K562 (cell line): Measurements from ENCODE around the gene SELPLG. TPM values are rescaled to one million over a fixed set of nuclear protein-coding genes. Genes with fewer than 3 reads are reported as not detected.
A peak's percentile ranks its signal among the peaks of the same experiment; 100 is the strongest.

ENCODE experiments used
- CREB1 ChIP-seq, 2 experiments: sonication (generic) in 1 of 2; formaldehyde crosslinking in 1 of 2; IDR thresholded peaks; 2 replicates each; pipeline versions ENCODE4 v1.6.1 to v1.8.0; 2012 to 2022; ENCODE audit warnings: inconsistent platforms in 1 of 2, mild to moderate bottlenecking in 1 of 2, missing genetic modification reagents in 1 of 2, moderate library complexity in 1 of 2
- GMEB1 ChIP-seq: fragments of 250-450 bp; sonication (Bioruptor Pico); IDR thresholded peaks from 2 replicates; pipeline ENCODE4 v1.4.0; 2020; ENCODE audit warnings: mild to moderate bottlenecking
- HMGXB4 ChIP-seq: sonication (generic); formaldehyde crosslinking; IDR thresholded peaks from 2 replicates; pipeline ENCODE4 v1.8.1; 2023; ENCODE audit warnings: mild to moderate bottlenecking, missing genetic modification reagents
- KLF6 ChIP-seq: fragments of 250-450 bp; sonication (Bioruptor Pico); IDR thresholded peaks from 2 replicates; pipeline ENCODE4 v1.4.0; 2020; ENCODE audit warnings: mild to moderate bottlenecking, moderate library complexity, borderline replicate concordance
- MTA2 ChIP-seq: fragments of 450-650 bp; IDR thresholded peaks from 2 replicates; pipeline ENCODE4 v1.6.1; 2016; ENCODE audit warnings: low read depth
- POLR2H ChIP-seq: IDR thresholded peaks from 2 replicates; pipeline ENCODE4 v1.6.1; 2016; ENCODE audit warnings: missing genetic modification characterization, low read depth, mild to moderate bottlenecking, control low read depth, missing compliant biosample characterization, moderate library complexity
- PYGO2 ChIP-seq: fragments of 450-650 bp; IDR thresholded peaks from 2 replicates; pipeline ENCODE4 v1.6.1; 2016; ENCODE audit warnings: mild to moderate bottlenecking, missing genetic modification characterization, moderate library complexity, missing compliant biosample characterization
- STAT6 ChIP-seq: sonication (generic); formaldehyde crosslinking; IDR thresholded peaks from 2 replicates; pipeline ENCODE4 v1.8.1; 2023; ENCODE audit warnings: mild to moderate bottlenecking, missing genetic modification reagents
- TEAD1 ChIP-seq, 2 experiments: fragments of 450-650 bp in 1 of 2; sonication (generic) in 1 of 2; formaldehyde crosslinking; IDR thresholded peaks; 2 replicates each; pipeline versions ENCODE4 v1.4.0 to v1.8.0; 2020 to 2022; ENCODE audit warnings: mild to moderate bottlenecking in 2 of 2, missing genetic modification reagents in 1 of 2
- TEAD4 ChIP-seq, 2 experiments: sonication (generic) in 1 of 2; formaldehyde crosslinking in 1 of 2; IDR thresholded peaks; 2 replicates each; pipeline versions ENCODE4 v1.6.1 to v1.8.0; 2012 to 2022; ENCODE audit warnings: borderline replicate concordance in 1 of 2, inconsistent platforms in 1 of 2, low read length in 1 of 2, mild to moderate bottlenecking in 1 of 2, missing genetic modification reagents in 1 of 2
- TSHZ1 ChIP-seq: fragments of 250-450 bp; sonication (Bioruptor Pico); IDR thresholded peaks from 2 replicates; pipeline ENCODE4 v1.4.0; 2020; ENCODE audit warnings: mild to moderate bottlenecking, moderate library complexity
- ZNF12 ChIP-seq: sonication (generic); formaldehyde crosslinking; IDR thresholded peaks from 2 replicates; pipeline ENCODE4 v1.4.0; 2020; ENCODE audit warnings: mild to moderate bottlenecking, missing genetic modification reagents
- ZNF143 ChIP-seq: sonication (generic); formaldehyde crosslinking; IDR thresholded peaks from 2 replicates; pipeline ENCODE4 v1.9.0; 2022; ENCODE audit warnings: mild to moderate bottlenecking, missing genetic modification reagents
- ZNF445 ChIP-seq: fragments of 250-450 bp; sonication (Bioruptor Pico); IDR thresholded peaks from 2 replicates; pipeline ENCODE4 v1.4.0; 2020; ENCODE audit warnings: low read depth, mild to moderate bottlenecking, moderate library complexity
- polyA plus RNA-seq, 8 experiments: library from polyadenylated mRNA; depleted of rRNA in 4 of 8; stranded (reverse) in 5 of 8; unstranded in 3 of 8; fragments of >200 nt; fragmentation: Nextera tagmentation in 2 of 8; fragmentation: Illumina TruSeq in 1 of 8; extraction: Ambion mirVana in 2 of 8; extraction: Trizol in 1 of 8; gene quantifications; 2 replicates each; pipeline versions ENCODE4 v1.2.1 to v1.2.3, GENCODE V29; 2011 to 2014; ENCODE audit warnings: inconsistent platforms in 1 of 8, missing spikeins in 1 of 8
- total RNA-seq, 7 experiments: library from RNA; depleted of rRNA in 6 of 7; stranded (reverse); fragments of >200 nt in 6 of 7; fragmentation: Illumina TruSeq in 2 of 7; extraction: Trizol in 2 of 7; gene quantifications; 2 replicates each; pipeline versions ENCODE4 v1.2.1 to v1.2.3, GENCODE V29; 2011 to 2021; ENCODE audit warnings: low replicate concordance in 1 of 7

The SELPLG gene
- total and polyA plus RNA-seq, 9 of the 15 experiments (the other 6 are each of a cell fraction or from before 2014, with no cell fraction given) = 0.22 to 10.2 (median 1.7) TPM

- 0 out of 2 replicates have a peak, but pooled peaks have one; percentile 7 for TF ChIP-seq GMEB1 (CRISPR knock-in tag)
- TF ChIP-seq MTA2 = no peak
- no peak for TF ChIP-seq ZNF445
- no peak for TF ChIP-seq ZNF143 (CRISPR knock-in tag)
- TF ChIP-seq ZNF12 (CRISPR knock-in tag) = no peak
- TF ChIP-seq TEAD1 (CRISPR knock-in tag; IDR thresholded peaks at IDR 0.05) = 0 out of 4 replicates have a peak, but pooled peaks of 1 of the 2 experiments have one; percentile 36
- no peak for TF ChIP-seq TEAD4 (IDR thresholded peaks at IDR 0.05; ENCODE audit: low read length)
- no peak for TF ChIP-seq TEAD4 (CRISPR knock-in tag; IDR thresholded peaks at IDR 0.05; ENCODE audit: borderline replicate concordance)
- TF ChIP-seq CREB1 (IDR thresholded peaks at IDR 0.05) = no peak
- TF ChIP-seq CREB1 (CRISPR knock-in tag; IDR thresholded peaks at IDR 0.05) = no peak
- no peak for TF ChIP-seq STAT6 (CRISPR knock-in tag)
- TF ChIP-seq KLF6 = peak; percentile 81; the same call in 1 of the 2 replicates
- no peak for TF ChIP-seq HMGXB4
- TF ChIP-seq TSHZ1 (CRISPR knock-in tag) = peak; percentile 64; the same call in 1 of the 2 replicates
- TF ChIP-seq POLR2H = no peak
- peak; percentile 72; the same call in 1 of the 2 replicates for TF ChIP-seq PYGO2 (tag)
Measured at GRCh38 chr12:108619369-108620160, 14.1 kb downstream of the SELPLG start (continued).
